Measurements from ENCODE around the gene ARMCX4.

DNA sequence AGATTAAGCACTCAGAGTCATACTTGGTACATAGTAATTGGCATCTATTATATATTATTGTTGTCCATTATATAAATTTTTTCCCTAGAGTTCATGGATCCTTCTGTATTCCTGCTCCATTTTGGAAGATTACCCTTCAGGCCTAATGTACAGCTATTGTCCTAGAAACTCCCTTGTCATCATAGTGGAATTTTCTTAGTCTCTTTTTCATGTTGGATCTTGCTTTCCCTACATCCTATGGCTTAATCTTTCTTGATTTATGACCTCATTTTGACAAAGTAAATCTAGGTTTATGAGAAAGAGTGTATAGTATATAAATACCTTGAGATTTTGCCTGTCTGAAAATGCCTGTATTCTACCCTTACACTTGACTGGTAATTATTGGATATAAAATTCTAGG lies 22.1 kb downstream of the ARMCX4 start:
- TF ChIP-seq, protein P1, sequence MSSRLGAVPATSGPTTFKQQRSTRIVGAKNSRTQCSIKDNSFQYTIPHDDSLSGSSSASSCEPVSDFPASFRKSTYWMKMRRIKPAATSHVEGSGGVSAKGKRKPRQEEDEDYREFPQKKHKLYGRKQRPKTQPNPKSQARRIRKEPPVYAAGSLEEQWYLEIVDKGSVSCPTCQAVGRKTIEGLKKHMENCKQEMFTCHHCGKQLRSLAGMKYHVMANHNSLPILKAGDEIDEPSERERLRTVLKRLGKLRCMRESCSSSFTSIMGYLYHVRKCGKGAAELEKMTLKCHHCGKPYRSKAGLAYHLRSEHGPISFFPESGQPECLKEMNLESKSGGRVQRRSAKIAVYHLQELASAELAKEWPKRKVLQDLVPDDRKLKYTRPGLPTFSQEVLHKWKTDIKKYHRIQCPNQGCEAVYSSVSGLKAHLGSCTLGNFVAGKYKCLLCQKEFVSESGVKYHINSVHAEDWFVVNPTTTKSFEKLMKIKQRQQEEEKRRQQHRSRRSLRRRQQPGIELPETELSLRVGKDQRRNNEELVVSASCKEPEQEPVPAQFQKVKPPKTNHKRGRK (CRISPR knock-in tag; IDR thresholded peaks at IDR 0.05; ENCODE audit: borderline replicate concordance) = no peak
- no peak for TF ChIP-seq NFYB (CRISPR knock-in tag; conservative IDR thresholded peaks at IDR 0.05; ENCODE audit: low read depth)
- TF ChIP-seq GTF2I (CRISPR knock-in tag; conservative IDR thresholded peaks at IDR 0.05) = no peak

Measured in WTC11 (cell line).